Stimulated activated CD4-positive, alpha-beta T cell treated with anti-CD3 and anti-CD28 coated beads, TNF-alpha, amount 100 ng/mL, for 1 hour (primary cell): ENCODE data around the gene MCM8.

Source experiments
- DNase-seq, 3 donors: peaks; one replicate each; pipeline ENCODE4 v3.0.0-alpha.2; 2020; ENCODE audit warnings: low read depth in 3 of 3, low spot score in 1 of 3

MCM8 gene

DNA sequence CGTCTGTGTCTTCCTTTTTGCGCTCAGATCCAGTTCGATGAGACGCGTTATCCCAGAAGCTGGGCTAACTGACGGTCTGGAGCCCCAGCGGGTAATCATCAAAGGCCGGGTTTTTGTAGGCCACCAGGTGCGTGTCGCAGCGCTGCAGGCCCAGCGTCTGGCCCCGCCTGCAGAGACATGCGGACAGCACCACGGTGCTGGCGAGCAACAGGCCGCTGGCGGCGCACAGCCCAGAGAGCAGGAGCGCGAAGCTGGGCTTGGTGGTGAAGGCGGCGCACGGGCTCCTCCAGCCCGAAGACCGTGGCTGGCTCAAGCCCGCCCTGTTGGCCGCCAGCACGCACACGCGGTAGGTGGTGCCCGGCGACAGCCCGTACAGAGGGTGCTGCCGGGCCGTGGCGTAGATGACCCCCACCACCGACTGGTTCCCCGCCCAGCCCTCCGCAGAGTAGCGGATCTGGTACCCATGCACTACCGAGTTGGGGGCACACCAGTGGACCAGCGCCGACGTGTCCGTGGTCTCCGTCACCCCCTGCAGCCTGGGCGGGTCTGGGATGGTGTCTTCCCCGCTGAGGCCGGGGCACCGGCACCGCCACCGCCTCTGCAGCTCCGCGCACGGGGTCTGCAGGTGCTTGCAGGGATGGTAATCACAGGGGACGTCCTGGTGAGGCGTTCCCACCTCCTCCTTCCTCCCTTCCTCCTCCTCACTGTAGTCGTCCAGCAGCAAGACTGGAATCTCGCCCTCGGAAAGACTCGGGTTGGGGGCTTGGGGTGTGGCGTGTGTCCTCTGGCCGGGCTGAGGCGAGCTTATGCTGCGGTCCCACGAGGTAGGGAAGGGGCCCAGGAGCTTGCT is 90.7 kb downstream of the MCM8 start:
- DNase-seq, result no peak

DNA sequence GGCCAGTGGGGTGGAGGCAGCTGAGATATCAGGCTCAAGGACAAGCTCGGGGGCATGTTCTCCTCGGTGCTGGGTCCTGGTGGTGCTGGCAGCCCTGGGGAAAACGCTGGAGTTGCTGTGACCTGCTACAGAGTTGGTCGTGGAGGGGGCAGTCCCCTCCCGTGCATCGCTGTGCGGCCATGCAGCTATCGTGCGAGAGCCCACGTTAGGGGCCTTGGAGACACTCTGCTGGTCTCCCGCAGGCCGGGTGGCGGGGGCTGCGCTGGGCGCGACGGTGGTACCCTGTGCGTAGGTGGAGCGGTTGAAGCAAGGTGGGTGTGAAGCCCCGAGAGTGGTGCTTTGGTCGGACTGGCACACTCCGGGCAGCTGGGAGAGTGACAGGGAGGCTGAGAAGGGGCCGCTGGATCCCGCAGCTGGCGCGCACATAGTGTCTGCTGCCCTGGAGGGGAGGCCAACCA is 91.4 kb downstream of the MCM8 start:
- DNase-seq, result no peak

DNA sequence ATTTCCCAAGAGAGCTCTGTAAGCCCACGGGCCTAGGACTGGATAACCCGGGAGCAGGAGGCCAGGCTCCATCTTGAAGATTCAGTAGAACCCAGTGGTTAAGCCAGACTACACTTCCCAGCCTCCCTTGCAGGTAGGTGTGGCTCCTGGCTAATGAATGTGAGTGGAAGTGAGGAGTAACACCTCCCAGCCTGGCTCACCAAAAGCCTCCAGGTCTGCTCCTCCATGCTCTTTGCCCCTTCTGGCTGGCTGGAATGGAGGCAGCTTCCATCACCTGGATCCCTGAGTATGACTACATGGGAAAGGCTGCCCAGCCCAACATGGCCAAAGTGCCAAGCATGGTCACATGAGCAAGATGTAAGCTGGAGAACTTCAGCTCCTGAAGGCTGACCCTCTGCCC is 93.7 kb downstream of the MCM8 start:
- DNase-seq, result no peak

DNA sequence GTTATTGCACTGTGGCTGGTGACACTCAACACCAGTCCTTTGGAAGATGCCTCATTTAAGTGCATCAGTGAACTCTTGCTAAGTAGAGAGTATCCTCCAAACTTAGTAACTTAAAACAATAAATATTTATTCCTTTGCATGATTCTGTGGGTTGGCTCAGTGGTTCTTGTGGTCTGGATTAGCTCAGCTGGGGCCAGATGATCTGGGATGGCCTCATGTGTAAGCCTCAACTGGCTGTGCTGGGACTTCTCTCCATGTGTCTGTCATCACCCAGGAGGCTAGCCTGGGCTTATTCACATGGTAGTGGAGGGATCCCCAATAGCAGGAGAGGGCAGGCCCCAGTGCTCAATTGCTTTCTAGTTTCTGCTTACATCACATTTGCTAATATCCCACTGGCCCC is 95.1 kb downstream of the MCM8 start:
- DNase-seq, result no peak

DNA sequence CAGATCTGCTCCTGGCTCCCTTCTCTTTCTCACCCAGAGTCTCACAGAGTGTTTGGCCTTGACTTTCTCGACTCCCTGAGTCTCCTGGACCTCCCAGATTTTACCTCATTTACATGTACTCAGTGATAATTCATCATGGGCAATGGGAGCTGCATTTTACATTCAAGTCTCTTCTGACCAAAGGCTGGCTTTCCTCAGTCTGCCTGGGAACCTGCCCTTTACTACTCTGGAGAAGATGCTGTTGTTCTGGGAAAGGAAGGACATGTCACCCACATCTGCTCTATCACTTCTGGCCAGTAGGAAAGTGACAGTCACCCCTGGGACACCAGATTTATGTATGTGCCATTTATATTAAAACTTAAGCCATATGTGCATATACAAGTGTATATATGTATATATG is 96.0 kb downstream of the MCM8 start:
- no peak for DNase-seq

DNA sequence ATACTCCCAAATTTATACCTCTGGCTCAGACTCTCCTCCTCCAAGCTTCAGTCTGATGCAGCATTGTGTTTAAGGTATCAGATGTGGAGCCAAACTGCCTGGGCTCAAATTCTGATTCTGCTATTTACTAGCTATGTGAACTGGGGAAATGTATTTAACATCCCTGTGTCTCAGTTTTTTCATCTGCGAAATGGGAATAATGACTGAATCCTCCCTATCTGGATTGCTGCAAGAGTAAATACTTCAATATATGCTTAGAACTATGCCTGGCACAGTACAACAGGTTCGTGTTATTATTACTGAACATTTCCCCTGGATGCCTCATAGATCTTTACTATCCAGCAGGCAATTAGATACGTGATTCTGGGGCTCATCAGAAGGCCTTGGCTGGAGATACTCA is 97.9 kb downstream of the MCM8 start:
- no peak for DNase-seq
